HepG2 (cell line): ENCODE results near the gene GMEB2. TPM values are rescaled to one million over a fixed set of nuclear protein-coding genes. Genes with fewer than 3 reads are reported as not detected.

Source experiments
- CREM ChIP-seq, 2 experiments: sonication (generic) in 1 of 2; formaldehyde crosslinking in 1 of 2; IDR thresholded peaks; 2 replicates each; pipeline versions ENCODE4 v1.4.0 to v1.6.1; 2016 to 2020; ENCODE audit warnings: antibody characterized with exemption in 1 of 2, mild to moderate bottlenecking in 1 of 2, missing genetic modification reagents in 1 of 2
- FOXK2 ChIP-seq: fragments of 450-650 bp; IDR thresholded peaks from 2 replicates; pipeline ENCODE4 v1.6.1; 2016
- HOXA5 ChIP-seq: sonication (generic); formaldehyde crosslinking; IDR thresholded peaks from 2 replicates; pipeline ENCODE4 v1.4.0; 2020; ENCODE audit warnings: missing genetic modification reagents
- MIER3 ChIP-seq: IDR thresholded peaks from 2 replicates; pipeline ENCODE4 v1.6.1; 2016; ENCODE audit warnings: missing compliant biosample characterization, borderline replicate concordance
- SKI ChIP-seq: fragments of 450-650 bp; IDR thresholded peaks from one replicate; pipeline ENCODE4 v1.6.1; 2018; ENCODE audit warnings: mild to moderate bottlenecking; ENCODE audit not compliant: partially characterized antibody
- SRSF1 ChIP-seq: fragments of 200-400 bp; formaldehyde crosslinking; optimal IDR thresholded peaks from 2 replicates; pipeline ENCODE3; 2017; ENCODE audit warnings: mild to moderate bottlenecking, low read depth, low read length, moderate library complexity
- THAP11 ChIP-seq: IDR thresholded peaks from 2 replicates; pipeline ENCODE4 v1.6.1; 2016; ENCODE audit warnings: missing biosample characterization, missing genetic modification reagents
- TP53 ChIP-seq: sonication (generic); formaldehyde crosslinking; conservative IDR thresholded peaks from 2 replicates; pipeline ENCODE4 v1.4.0; 2020; ENCODE audit warnings: missing genetic modification reagents
- ZFAT ChIP-seq: sonication (generic); formaldehyde crosslinking; conservative IDR thresholded peaks from 2 replicates; pipeline ENCODE4 v1.8.1; 2023; ENCODE audit warnings: missing genetic modification reagents, inconsistent platforms
- ZNF839 ChIP-seq: sonication (generic); formaldehyde crosslinking; IDR thresholded peaks from 2 replicates; pipeline ENCODE4 v1.4.0; 2020; ENCODE audit warnings: missing genetic modification reagents, mild to moderate bottlenecking, borderline replicate concordance
- polyA plus RNA-seq, 8 experiments: library from polyadenylated mRNA; depleted of rRNA in 3 of 8; stranded (reverse) in 7 of 8; unstranded in 1 of 8; fragments of >200 nt; fragmentation: Illumina TruSeq in 4 of 8; extraction: Trizol in 4 of 8; gene quantifications; 2 replicates each; pipeline versions ENCODE4 v1.2.1 to v1.2.3, GENCODE V29; 2011 to 2016; ENCODE audit warnings: low read depth in 4 of 8, missing spikeins in 1 of 8, mixed read lengths in 1 of 8; ENCODE audit not compliant: insufficient read depth in 1 of 8
- total RNA-seq, 5 experiments: library from RNA; depleted of rRNA; stranded (reverse); fragments of >200 nt; fragmentation: Illumina TruSeq; extraction: Trizol; gene quantifications; 2 replicates each; pipeline ENCODE4 v1.2.3, GENCODE V29; 2016; ENCODE audit warnings: low read depth in 1 of 5
- TF ChIP-seq, protein P1 (sequence below), 2 experiments: IDR thresholded peaks; 2 replicates each; pipeline ENCODE4 v1.6.1; 2011 to 2012; ENCODE audit warnings: low read length in 2 of 2, borderline replicate concordance in 1 of 2, low read depth in 1 of 2, mild to moderate bottlenecking in 1 of 2, moderate library complexity in 1 of 2
- TF ChIP-seq, protein P2 (sequence below): sonication (generic); formaldehyde crosslinking; IDR thresholded peaks from 2 replicates; pipeline ENCODE4 v1.5.1; 2020; ENCODE audit warnings: missing genetic modification reagents, mild to moderate bottlenecking, borderline replicate concordance
- TF ChIP-seq, protein P3 (sequence below): IDR thresholded peaks from 2 replicates; pipeline ENCODE4 v1.6.1; 2016
- TF ChIP-seq, protein P4 (sequence below): IDR thresholded peaks from 2 replicates; pipeline ENCODE4 v1.6.1; 2016; ENCODE audit warnings: low read depth
- TF ChIP-seq, protein P5 (sequence below): sonication (generic); formaldehyde crosslinking; IDR thresholded peaks from 2 replicates; pipeline ENCODE4 v1.9.0; 2021; ENCODE audit warnings: missing genetic modification reagents, borderline replicate concordance
- TF ChIP-seq, protein P6 (sequence below): sonication (generic); formaldehyde crosslinking; IDR thresholded peaks from 2 replicates; pipeline ENCODE4 v1.5.0; 2020; ENCODE audit warnings: mild to moderate bottlenecking, missing genetic modification reagents

Gene GMEB2
- total and polyA plus RNA-seq, 2 of the 13 experiments (the other 11 are each of a cell fraction or from before 2014, with no cell fraction given) = 10.6 to 12.4 TPM

DNA sequence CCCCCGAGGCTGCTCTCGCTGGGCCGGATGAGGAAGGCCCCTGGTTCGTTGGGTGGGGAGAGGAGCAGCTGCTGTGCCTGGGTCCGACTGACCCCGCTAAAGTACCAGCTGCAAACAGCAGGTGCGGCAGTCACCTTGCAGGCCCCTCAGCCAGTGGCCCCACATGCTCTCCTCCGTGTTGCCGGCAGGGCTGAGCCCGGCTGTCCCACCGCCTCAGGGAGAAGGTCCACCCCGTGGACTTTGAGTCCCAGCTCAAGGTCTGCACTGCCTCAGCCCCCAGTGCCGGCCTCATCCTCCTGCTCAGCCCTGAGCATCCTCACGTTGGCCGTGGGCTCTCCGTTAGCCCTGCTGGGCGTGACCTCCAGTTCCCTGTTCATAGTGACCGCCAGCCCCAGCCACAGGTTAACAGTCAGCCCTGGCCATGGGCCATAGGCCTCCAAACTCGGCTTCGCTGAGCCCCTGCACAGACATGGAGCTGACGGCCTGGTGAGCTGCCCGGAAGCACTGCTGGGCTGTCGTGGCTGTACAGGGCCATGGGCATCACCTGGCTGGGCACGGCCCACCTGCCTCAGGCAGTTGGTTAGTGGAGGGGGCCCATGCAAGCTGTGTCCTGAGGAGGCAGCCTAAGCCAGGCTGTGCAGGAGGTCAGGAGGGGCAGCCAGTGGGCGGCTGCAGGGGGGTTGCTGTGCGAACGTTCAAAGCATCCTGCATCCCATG lies 82.5 kb downstream of the GMEB2 start (continued):
- TF ChIP-seq, protein P1, sequence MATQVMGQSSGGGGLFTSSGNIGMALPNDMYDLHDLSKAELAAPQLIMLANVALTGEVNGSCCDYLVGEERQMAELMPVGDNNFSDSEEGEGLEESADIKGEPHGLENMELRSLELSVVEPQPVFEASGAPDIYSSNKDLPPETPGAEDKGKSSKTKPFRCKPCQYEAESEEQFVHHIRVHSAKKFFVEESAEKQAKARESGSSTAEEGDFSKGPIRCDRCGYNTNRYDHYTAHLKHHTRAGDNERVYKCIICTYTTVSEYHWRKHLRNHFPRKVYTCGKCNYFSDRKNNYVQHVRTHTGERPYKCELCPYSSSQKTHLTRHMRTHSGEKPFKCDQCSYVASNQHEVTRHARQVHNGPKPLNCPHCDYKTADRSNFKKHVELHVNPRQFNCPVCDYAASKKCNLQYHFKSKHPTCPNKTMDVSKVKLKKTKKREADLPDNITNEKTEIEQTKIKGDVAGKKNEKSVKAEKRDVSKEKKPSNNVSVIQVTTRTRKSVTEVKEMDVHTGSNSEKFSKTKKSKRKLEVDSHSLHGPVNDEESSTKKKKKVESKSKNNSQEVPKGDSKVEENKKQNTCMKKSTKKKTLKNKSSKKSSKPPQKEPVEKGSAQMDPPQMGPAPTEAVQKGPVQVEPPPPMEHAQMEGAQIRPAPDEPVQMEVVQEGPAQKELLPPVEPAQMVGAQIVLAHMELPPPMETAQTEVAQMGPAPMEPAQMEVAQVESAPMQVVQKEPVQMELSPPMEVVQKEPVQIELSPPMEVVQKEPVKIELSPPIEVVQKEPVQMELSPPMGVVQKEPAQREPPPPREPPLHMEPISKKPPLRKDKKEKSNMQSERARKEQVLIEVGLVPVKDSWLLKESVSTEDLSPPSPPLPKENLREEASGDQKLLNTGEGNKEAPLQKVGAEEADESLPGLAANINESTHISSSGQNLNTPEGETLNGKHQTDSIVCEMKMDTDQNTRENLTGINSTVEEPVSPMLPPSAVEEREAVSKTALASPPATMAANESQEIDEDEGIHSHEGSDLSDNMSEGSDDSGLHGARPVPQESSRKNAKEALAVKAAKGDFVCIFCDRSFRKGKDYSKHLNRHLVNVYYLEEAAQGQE (IDR thresholded peaks at IDR 0.05; ENCODE audit: borderline replicate concordance in 1 of 2, low read depth in 1 of 2, low read length in 2 of 2) = no peak
- TF ChIP-seq CREM (IDR thresholded peaks at IDR 0.05) (no peak), CREM (CRISPR knock-in tag; IDR thresholded peaks at IDR 0.05) (no peak), FOXK2 (no peak), HOXA5 (CRISPR knock-in tag) (no peak), SRSF1 (peak; percentile 69), ZFAT (CRISPR knock-in tag) (no peak), THAP11 (CRISPR knock-in tag) (peak; percentile 38; the same call in 1 of the 2 replicates), SKI (no peak), MIER3 (CRISPR knock-in tag) (no peak), ZNF839 (CRISPR knock-in tag) (no peak), TP53 (CRISPR knock-in tag) (no peak)
- TF ChIP-seq, protein P2, sequence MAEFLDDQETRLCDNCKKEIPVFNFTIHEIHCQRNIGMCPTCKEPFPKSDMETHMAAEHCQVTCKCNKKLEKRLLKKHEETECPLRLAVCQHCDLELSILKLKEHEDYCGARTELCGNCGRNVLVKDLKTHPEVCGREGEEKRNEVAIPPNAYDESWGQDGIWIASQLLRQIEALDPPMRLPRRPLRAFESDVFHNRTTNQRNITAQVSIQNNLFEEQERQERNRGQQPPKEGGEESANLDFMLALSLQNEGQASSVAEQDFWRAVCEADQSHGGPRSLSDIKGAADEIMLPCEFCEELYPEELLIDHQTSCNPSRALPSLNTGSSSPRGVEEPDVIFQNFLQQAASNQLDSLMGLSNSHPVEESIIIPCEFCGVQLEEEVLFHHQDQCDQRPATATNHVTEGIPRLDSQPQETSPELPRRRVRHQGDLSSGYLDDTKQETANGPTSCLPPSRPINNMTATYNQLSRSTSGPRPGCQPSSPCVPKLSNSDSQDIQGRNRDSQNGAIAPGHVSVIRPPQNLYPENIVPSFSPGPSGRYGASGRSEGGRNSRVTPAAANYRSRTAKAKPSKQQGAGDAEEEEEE (CRISPR knock-in tag) = no peak
- TF ChIP-seq, protein P3, sequence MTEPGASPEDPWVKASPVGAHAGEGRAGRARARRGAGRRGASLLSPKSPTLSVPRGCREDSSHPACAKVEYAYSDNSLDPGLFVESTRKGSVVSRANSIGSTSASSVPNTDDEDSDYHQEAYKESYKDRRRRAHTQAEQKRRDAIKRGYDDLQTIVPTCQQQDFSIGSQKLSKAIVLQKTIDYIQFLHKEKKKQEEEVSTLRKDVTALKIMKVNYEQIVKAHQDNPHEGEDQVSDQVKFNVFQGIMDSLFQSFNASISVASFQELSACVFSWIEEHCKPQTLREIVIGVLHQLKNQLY (CRISPR knock-in tag) = no peak
- TF ChIP-seq, protein P4, sequence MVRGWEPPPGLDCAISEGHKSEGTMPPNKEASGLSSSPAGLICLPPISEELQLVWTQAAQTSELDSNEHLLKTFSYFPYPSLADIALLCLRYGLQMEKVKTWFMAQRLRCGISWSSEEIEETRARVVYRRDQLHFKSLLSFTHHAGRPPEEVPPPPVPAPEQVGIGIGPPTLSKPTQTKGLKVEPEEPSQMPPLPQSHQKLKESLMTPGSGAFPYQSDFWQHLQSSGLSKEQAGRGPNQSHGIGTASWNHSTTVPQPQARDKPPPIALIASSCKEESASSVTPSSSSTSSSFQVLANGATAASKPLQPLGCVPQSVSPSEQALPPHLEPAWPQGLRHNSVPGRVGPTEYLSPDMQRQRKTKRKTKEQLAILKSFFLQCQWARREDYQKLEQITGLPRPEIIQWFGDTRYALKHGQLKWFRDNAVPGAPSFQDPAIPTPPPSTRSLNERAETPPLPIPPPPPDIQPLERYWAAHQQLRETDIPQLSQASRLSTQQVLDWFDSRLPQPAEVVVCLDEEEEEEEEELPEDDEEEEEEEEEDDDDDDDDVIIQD (CRISPR knock-in tag) = no peak
- TF ChIP-seq, protein P5, sequence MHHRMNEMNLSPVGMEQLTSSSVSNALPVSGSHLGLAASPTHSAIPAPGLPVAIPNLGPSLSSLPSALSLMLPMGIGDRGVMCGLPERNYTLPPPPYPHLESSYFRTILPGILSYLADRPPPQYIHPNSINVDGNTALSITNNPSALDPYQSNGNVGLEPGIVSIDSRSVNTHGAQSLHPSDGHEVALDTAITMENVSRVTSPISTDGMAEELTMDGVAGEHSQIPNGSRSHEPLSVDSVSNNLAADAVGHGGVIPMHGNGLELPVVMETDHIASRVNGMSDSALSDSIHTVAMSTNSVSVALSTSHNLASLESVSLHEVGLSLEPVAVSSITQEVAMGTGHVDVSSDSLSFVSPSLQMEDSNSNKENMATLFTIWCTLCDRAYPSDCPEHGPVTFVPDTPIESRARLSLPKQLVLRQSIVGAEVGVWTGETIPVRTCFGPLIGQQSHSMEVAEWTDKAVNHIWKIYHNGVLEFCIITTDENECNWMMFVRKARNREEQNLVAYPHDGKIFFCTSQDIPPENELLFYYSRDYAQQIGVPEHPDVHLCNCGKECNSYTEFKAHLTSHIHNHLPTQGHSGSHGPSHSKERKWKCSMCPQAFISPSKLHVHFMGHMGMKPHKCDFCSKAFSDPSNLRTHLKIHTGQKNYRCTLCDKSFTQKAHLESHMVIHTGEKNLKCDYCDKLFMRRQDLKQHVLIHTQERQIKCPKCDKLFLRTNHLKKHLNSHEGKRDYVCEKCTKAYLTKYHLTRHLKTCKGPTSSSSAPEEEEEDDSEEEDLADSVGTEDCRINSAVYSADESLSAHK (CRISPR knock-in tag) = no peak
- TF ChIP-seq, protein P6, sequence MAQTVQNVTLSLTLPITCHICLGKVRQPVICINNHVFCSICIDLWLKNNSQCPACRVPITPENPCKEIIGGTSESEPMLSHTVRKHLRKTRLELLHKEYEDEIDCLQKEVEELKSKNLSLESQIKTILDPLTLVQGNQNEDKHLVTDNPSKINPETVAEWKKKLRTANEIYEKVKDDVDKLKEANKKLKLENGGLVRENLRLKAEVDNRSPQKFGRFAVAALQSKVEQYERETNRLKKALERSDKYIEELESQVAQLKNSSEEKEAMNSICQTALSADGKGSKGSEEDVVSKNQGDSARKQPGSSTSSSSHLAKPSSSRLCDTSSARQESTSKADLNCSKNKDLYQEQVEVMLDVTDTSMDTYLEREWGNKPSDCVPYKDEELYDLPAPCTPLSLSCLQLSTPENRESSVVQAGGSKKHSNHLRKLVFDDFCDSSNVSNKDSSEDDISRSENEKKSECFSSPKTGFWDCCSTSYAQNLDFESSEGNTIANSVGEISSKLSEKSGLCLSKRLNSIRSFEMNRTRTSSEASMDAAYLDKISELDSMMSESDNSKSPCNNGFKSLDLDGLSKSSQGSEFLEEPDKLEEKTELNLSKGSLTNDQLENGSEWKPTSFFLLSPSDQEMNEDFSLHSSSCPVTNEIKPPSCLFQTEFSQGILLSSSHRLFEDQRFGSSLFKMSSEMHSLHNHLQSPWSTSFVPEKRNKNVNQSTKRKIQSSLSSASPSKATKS (CRISPR knock-in tag) = no peak
